Mucosa of descending colon (tissue), 3 donors: ENCODE data around the gene SPRED1. TPM values are rescaled to one million over a fixed set of nuclear protein-coding genes. Genes with fewer than 3 reads are reported as not detected.

ENCODE experiments used
- ATAC-seq: fragments of 200-7000 bp; cut with Tn5 transposase; one replicate; pipeline ENCODE4 v1.9.1; 2020; ENCODE audit warnings: mild to moderate bottlenecking, moderate library complexity
- DNase-seq, 3 donors: peaks; one replicate each; pipeline ENCODE4 v3.0.0-alpha.2; 2020
- H3K36me3 ChIP-seq: fragments of 200-600 bp; one replicate; pipeline ENCODE4 v1.8.0; 2021; ENCODE audit warnings: low read depth, mild to moderate bottlenecking
- H3K4me1 ChIP-seq: fragments of 200-600 bp; one replicate; pipeline ENCODE4 v1.8.0; 2021; ENCODE audit warnings: low read depth, mild to moderate bottlenecking
- H3K4me3 ChIP-seq: fragments of 200-600 bp; one replicate; pipeline ENCODE4 v1.8.0; 2021; ENCODE audit warnings: mild to moderate bottlenecking
- H3K9me3 ChIP-seq: fragments of 200-600 bp; one replicate; pipeline ENCODE4 v1.8.0; 2021; ENCODE audit warnings: mild to moderate bottlenecking
- CTCF ChIP-seq: fragments of 200-600 bp; IDR thresholded peaks from one replicate; pipeline ENCODE4 v1.8.0; 2022; ENCODE audit warnings: antibody characterized with exemption, mild to moderate bottlenecking
- intact Hi-C, 2 donors: fragments of 100-400 bp; cut with DNase I in 1 of 2; cut with micrococcal nuclease in 1 of 2; formaldehyde crosslinking; loops; one replicate each; pipeline versions ENCODE4 v1.11.0 to v1.11.1; 2022; cut with DNase I, micrococcal nuclease
- total RNA-seq, 3 donors: library from RNA; stranded (reverse); fragmentation: NEBNext Ultra II Directional in 2 of 3; extraction: Animal tissue kit (Norgen Biotek cat#: 25700) in 2 of 3; gene quantifications; one replicate each; pipeline versions ENCODE4 v1.2.1 to v1.2.4, GENCODE V29; 2021 to 2023
- donor health status: DM: no; HTN: no; CAD: no; lungs with moderate emphysema.
- donor health status: DM: no; HTN: no; CAD: no.
- donor health status: DM: no; HTN: yes; CAD: no.

SPRED1 gene
- total RNA-seq, 3 donors from 2014 or later, result 19.6 to 25.5 (median 23.1) TPM

GRCh38 chr15:38398134-38398533, 145.5 kb downstream of the SPRED1 start:
- DNase-seq, result no peak
- TF ChIP-seq CTCF, result no peak
- intact Hi-C loops, result no loop called here
- Histone ChIP-seq H3K4me3 (no peak overlapping the region), H3K9me3 (no peaks in the 10 kb centered on the region), H3K36me3 (no peaks in the 10 kb centered on the region), H3K4me1 (no peaks in the 10 kb centered on the region)
- peak; percentile 63 for ATAC-seq

GRCh38 chr15:38401106-38401505, 148.5 kb downstream of the SPRED1 start:
- no peak for TF ChIP-seq CTCF
- ATAC-seq (no peak), DNase-seq (no peak)
- Histone ChIP-seq H3K9me3 (no peaks in the 10 kb centered on the region), H3K36me3 (no peaks in the 10 kb centered on the region), H3K4me1 (no peaks in the 10 kb centered on the region), H3K4me3 (no peak overlapping the region)
- intact Hi-C loops, result no loop called here

- intact Hi-C loops, result no loop called here
- no peak overlapping the region for H3K4me3 ChIP-seq
- TF ChIP-seq CTCF, result no peak
- no peaks in the 10 kb centered on the region for H3K36me3 ChIP-seq
- ATAC-seq, result no peak
- H3K9me3 ChIP-seq, result no peaks in the 10 kb centered on the region
- no peaks in the 10 kb centered on the region for H3K4me1 ChIP-seq
- DNase-seq, result no peak
These were observed 149.1 kb downstream of the SPRED1 start for GRCh38 chr15:38401701-38402100.

GRCh38 chr15:38406436-38406835, 153.8 kb downstream of the SPRED1 start:
- no peak overlapping the region for H3K4me3 ChIP-seq
- ATAC-seq, result no peak

More at GRCh38 chr15:38406436-38406835, 153.8 kb downstream of the SPRED1 start:
- intact Hi-C loops, result no loop called here
- no peak for TF ChIP-seq CTCF
- H3K36me3 ChIP-seq, result no peaks in the 10 kb centered on the region
- no peak for DNase-seq
- H3K4me1 ChIP-seq, result no peaks in the 10 kb centered on the region
- H3K9me3 ChIP-seq, result no peaks in the 10 kb centered on the region

Other genes with a start within 250 kb of the SPRED1 start
- 10 to 100 TPM; 15.8 to 29.7 (median 21.9) TPM for gene FAM98B, start 201.3 kb downstream of the SPRED1 start, total RNA-seq